Measurements from ENCODE around the gene THEMIS.

DNA sequence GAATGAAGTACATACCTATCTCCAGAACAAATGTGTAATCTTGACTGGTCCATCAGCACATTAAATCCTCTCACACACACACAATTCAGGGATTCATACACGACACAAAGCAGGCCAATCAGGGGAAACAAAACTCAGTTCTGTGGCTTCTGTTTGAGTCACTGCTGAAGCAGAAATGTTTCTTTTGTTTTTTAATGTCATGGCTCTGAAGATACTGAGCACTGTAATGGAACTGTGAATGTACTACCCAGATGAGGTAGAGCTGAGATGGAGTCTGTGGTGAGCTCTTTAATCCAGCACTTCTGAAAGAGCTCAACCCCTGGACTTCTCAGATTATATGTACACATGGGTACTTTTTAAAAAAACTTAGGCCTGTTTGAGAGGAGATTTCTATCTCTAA lies 116.4 kb downstream of the THEMIS start:
- TF ChIP-seq CTCF (IDR thresholded peaks at IDR 0.05) = no peak
- TF ChIP-seq POLR2AphosphoS5 (IDR thresholded peaks at IDR 0.05; ENCODE audit: low read depth, low read length) = no peak
- TF ChIP-seq, protein P1, sequence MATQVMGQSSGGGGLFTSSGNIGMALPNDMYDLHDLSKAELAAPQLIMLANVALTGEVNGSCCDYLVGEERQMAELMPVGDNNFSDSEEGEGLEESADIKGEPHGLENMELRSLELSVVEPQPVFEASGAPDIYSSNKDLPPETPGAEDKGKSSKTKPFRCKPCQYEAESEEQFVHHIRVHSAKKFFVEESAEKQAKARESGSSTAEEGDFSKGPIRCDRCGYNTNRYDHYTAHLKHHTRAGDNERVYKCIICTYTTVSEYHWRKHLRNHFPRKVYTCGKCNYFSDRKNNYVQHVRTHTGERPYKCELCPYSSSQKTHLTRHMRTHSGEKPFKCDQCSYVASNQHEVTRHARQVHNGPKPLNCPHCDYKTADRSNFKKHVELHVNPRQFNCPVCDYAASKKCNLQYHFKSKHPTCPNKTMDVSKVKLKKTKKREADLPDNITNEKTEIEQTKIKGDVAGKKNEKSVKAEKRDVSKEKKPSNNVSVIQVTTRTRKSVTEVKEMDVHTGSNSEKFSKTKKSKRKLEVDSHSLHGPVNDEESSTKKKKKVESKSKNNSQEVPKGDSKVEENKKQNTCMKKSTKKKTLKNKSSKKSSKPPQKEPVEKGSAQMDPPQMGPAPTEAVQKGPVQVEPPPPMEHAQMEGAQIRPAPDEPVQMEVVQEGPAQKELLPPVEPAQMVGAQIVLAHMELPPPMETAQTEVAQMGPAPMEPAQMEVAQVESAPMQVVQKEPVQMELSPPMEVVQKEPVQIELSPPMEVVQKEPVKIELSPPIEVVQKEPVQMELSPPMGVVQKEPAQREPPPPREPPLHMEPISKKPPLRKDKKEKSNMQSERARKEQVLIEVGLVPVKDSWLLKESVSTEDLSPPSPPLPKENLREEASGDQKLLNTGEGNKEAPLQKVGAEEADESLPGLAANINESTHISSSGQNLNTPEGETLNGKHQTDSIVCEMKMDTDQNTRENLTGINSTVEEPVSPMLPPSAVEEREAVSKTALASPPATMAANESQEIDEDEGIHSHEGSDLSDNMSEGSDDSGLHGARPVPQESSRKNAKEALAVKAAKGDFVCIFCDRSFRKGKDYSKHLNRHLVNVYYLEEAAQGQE (IDR thresholded peaks at IDR 0.05; ENCODE audit: insufficient read depth in 1 of 2, low read depth in 2 of 2, low read length in 1 of 2) = no peak
- TF ChIP-seq TCF7L2 (IDR thresholded peaks at IDR 0.05; ENCODE audit: low read depth, low read length) = no peak
- no peak for TF ChIP-seq SIN3A (IDR thresholded peaks at IDR 0.05; ENCODE audit: borderline replicate concordance, insufficient read depth, low read depth, low read length)

Measured in Panc1 (cell line).